Measurements from ENCODE around the gene FAM163A.
"Not testable (repeated sequence)": the region's sequence is repeated elsewhere in the genome, so short reads cannot be mapped to it uniquely, and the experiment has no call there.

The FAM163A gene

DNA sequence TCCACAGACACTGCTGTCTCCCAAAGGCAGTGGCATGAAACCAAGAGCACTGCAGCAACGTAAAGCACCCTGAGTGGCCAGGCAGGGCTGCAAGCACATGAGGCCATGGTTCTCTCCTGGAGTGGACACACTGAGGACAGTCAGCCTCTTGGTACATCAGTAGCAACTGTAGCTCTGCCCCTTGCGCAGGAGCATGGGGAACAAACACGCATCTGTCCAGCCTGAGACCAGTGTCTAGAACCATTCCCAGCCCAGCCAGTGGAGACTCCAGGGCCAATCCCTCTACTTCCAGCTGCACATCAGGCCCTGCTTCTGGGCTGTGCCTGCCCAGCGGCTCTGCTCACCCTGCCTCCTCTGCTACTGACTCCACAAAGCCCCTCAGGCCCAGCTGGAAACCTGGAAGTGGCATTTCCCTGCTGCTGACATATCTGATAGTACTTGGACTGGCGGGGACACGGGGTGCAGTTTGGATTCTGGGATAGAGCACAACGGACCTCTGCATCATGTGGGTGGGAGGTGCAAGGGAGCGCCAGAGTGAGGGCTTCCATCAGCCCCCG lies 85.5 kb downstream of the FAM163A start:
- H3K27me3 ChIP-seq (ENCODE audit: insufficient read depth, low read length), result no peaks in the 10 kb centered on the region
- no peak overlapping the region for H3K9ac ChIP-seq (ENCODE audit: low read depth, low read length)
- no peak overlapping the region for H3K4me3 ChIP-seq (ENCODE audit: low read length)
- no peaks in the 10 kb centered on the region for H3K9me3 ChIP-seq (ENCODE audit: insufficient read depth, low read depth, low read length)
- H3K4me1 ChIP-seq (ENCODE audit: insufficient read depth, low read length), result no peaks in the 10 kb centered on the region
- no peaks in the 10 kb centered on the region for H3K36me3 ChIP-seq (ENCODE audit: insufficient read depth, low read length)
- 95% methylated on average over 9 of the region's 9 CpGs for WGBS
- H3K27ac ChIP-seq (ENCODE audit: low read depth, low read length), result no peak overlapping the region

DNA sequence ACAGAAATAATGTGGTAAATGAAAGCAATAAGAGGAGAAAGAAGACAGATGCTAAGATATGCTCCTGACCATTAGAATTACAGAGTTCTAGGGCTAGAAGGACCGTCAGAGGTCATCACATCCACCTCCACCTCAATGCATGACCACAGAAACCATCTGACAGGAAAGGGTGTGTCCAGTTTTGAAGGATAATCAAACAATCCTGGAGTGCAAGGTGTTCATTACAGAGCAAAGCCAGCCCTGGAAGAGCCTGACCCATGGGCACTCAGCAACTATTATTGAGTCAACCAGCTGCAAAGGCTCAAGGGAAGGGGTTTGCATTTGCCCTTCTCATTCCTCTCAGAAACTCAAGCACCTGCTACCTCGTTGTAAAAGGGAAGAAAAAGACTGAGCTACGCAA lies 88.1 kb downstream of the FAM163A start:
- Histone ChIP-seq H3K27ac (ENCODE audit: low read depth, low read length) (no peak overlapping the region), H3K9ac (ENCODE audit: low read depth, low read length) (no peak overlapping the region)
- 88% methylated on average over 3 of the region's 3 CpGs for WGBS

DNA sequence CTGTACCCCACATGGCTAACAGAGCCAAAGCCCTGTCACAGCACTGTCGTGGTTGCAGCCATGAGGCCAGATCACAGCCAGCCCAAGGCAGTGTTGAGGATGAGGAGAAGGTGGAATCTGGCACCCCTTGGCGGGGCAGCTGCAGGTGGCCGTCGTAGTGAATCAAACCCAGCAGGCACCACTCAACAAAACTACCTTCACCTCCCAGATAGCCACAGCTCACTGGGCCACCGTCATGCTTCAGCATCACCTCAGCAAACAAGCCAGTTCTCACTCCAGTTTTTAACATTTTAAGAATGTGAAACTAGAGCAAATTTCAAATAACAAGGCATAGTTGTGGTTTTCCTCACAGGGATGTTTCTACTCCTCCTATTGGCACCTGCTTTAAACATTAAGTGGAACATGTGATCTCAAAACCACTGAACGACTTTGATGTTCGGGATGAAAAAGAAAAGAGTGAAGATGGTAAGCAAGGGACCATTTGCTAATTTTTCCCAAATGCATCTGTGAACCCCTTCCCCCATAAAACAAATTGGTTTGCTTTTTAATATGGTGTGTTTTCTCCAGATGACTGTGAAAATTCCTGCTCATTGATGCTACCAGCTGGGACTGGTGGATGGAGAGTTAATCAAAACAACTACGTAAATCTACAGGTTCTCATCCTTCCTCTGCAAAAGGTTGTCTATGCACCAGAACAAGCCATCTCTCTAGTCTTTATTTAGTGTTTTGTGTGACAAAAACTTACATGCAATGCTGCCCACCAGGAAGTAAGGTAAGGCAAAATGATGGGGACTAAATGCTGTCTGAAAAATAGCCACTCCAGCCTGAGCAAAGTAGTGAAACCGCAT lies 89.0 kb downstream of the FAM163A start:
- no peak overlapping the region for H3K4me3 ChIP-seq (ENCODE audit: low read length)
- H3K27ac ChIP-seq (ENCODE audit: low read depth, low read length), result no peak overlapping the region
- peaks cover 7% of the 10 kb centered on the region; the same call in 1 of the 2 replicates for H3K4me1 ChIP-seq (ENCODE audit: insufficient read depth, low read length)
- H3K27me3 ChIP-seq (ENCODE audit: insufficient read depth, low read length), result no peaks in the 10 kb centered on the region
- no peak overlapping the region for H3K9ac ChIP-seq (ENCODE audit: low read depth, low read length)
- H3K9me3 ChIP-seq (ENCODE audit: insufficient read depth, low read depth, low read length), result no peaks in the 10 kb centered on the region
- no peaks in the 10 kb centered on the region for H3K36me3 ChIP-seq (ENCODE audit: insufficient read depth, low read length)
- WGBS, result 68% methylated on average over 7 of the region's 9 CpGs

More for the DNA sequence above, 88.1 kb downstream of the FAM163A start:
- Histone ChIP-seq H3K4me1 (ENCODE audit: insufficient read depth, low read length) (peaks cover 7% of the 10 kb centered on the region; the same call in 1 of the 2 replicates), H3K27me3 (ENCODE audit: insufficient read depth, low read length) (no peaks in the 10 kb centered on the region), H3K36me3 (ENCODE audit: insufficient read depth, low read length) (no peaks in the 10 kb centered on the region), H3K9me3 (ENCODE audit: insufficient read depth, low read depth, low read length) (no peaks in the 10 kb centered on the region), H3K4me3 (ENCODE audit: low read length) (no peak overlapping the region)

DNA sequence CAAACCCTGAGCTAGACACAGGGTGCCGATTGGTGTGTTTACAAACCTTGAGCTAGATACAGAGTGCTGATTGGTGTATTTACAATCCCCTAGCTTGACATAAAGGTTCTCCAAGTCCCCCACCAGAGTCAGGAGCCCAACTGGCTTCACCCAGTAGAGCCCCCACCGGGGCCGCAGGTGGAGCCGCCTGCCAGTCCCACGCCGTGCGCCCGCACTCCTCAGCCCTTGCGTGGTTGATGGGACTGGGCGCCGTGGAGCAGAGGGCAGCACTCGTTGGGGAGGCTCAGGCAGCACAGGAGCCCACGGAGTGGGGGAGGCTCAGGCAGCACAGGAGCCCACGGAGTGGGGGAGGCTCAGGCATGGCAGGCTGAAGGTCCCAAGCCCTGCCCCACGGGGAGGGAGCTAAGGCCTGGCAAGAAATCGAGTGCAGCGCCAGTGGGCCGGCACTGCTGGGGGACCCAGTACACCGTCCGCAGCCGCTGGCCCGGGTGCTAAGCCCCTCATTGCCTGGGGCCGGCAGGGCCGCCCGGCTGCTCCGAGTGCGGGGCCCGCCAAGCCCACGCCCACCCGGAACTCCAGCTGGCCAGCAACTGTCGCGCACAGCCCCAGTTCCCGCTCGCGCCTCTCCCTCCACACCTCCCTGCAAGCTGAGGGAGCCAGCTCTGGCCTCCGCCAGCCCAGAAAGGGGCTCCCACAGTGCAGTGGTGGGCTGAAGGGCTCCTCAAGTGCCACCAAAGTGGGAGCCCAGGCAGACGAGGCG lies 93.8 kb downstream of the FAM163A start:
- 96% methylated on average over 38 of the region's 38 CpGs for WGBS
- H3K4me1 ChIP-seq (ENCODE audit: insufficient read depth, low read length); H3K27me3 ChIP-seq (ENCODE audit: insufficient read depth, low read length); H3K27ac ChIP-seq (ENCODE audit: low read depth, low read length); H3K9me3 ChIP-seq (ENCODE audit: insufficient read depth, low read depth, low read length); H3K4me3 ChIP-seq (ENCODE audit: low read length); H3K9ac ChIP-seq (ENCODE audit: low read depth, low read length): not testable (repeated sequence)
- H3K36me3 ChIP-seq (ENCODE audit: insufficient read depth, low read length), result peaks cover 12% of the 10 kb centered on the region

DNA sequence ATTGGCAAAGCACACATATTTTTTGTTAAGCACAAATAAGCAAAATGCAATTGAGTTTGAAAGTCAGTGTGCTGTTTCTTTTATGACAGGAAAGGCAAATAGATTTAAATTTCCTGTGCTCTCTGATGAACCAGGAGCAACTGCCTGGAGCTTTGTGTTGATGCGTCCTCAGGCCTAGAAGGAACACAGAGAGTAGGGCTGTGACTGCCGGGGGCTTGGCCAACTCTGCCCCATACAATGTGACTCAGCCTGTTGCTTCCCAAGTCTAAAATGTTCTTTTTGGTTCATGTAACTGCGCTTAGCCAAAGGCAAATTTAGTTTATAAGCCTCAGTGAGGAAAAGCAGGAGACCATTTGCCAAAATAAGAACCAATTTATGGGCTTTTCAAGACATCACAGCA lies 97.0 kb downstream of the FAM163A start:
- no peak overlapping the region for H3K27ac ChIP-seq (ENCODE audit: low read depth, low read length)
- H3K4me3 ChIP-seq (ENCODE audit: low read length), result no peak overlapping the region
- no peaks in the 10 kb centered on the region for H3K4me1 ChIP-seq (ENCODE audit: insufficient read depth, low read length)
- WGBS, result over 99% methylated on average over 3 of the region's 3 CpGs
- no peak overlapping the region for H3K9ac ChIP-seq (ENCODE audit: low read depth, low read length)
- no peaks in the 10 kb centered on the region for H3K9me3 ChIP-seq (ENCODE audit: insufficient read depth, low read depth, low read length)
- H3K27me3 ChIP-seq (ENCODE audit: insufficient read depth, low read length), result no peaks in the 10 kb centered on the region
- H3K36me3 ChIP-seq (ENCODE audit: insufficient read depth, low read length), result peaks cover 19% of the 10 kb centered on the region

DNA sequence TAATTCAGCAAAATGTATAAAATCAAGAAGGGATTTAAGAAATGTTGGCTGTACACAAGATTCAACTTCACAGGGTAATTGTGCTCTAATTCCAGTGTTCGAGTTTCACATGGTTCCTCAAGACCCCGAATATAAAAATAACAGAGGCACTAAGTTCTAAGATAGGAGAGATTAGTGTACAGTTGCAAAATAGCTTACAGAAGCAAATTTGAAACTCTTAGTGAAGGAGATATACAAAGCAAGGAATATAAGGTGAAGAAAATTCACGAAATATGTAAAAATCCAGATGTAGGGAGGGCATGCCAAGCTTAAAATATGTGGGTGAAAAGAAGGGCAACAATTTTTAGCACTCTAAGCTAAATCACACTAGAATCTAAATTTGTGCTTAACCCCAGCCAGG lies 105.1 kb downstream of the FAM163A start:
- 96% methylated on average over 3 of the region's 3 CpGs for WGBS
- Histone ChIP-seq H3K36me3 (ENCODE audit: insufficient read depth, low read length) (peaks cover 74% of the 10 kb centered on the region), H3K9me3 (ENCODE audit: insufficient read depth, low read depth, low read length) (no peaks in the 10 kb centered on the region), H3K9ac (ENCODE audit: low read depth, low read length) (no peak overlapping the region), H3K4me1 (ENCODE audit: insufficient read depth, low read length) (no peaks in the 10 kb centered on the region), H3K27me3 (ENCODE audit: insufficient read depth, low read length) (no peaks in the 10 kb centered on the region), H3K4me3 (ENCODE audit: low read length) (no peak overlapping the region), H3K27ac (ENCODE audit: low read depth, low read length) (no peak overlapping the region)

DNA sequence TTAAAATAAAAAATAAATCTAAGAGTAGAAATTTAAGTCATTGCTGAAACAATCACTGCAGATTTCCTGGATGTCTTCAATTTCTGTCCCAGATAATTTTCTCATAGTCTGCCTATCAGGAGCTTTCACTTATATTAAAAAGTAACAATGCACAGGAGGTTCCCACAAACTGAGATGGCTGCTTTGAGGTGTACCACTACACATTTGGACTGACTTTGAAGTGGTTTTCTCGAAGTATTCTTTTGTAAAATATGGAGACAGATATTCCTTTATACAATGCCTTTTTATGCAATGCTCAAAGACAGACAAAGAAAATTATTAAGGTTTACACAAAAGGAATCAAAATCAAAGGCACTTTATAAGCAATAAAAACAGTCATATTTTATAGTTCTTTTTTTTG lies 110.0 kb downstream of the FAM163A start:
- no peaks in the 10 kb centered on the region for H3K4me1 ChIP-seq (ENCODE audit: insufficient read depth, low read length)
- WGBS, result no CpG with 5 or more reads among the region's 1 CpG
- no peak overlapping the region for H3K9ac ChIP-seq (ENCODE audit: low read depth, low read length)
- no peaks in the 10 kb centered on the region for H3K9me3 ChIP-seq (ENCODE audit: insufficient read depth, low read depth, low read length)
- no peak overlapping the region for H3K27ac ChIP-seq (ENCODE audit: low read depth, low read length)
- H3K27me3 ChIP-seq (ENCODE audit: insufficient read depth, low read length), result no peaks in the 10 kb centered on the region
- no peak overlapping the region for H3K4me3 ChIP-seq (ENCODE audit: low read length)
- peaks cover 60% of the 10 kb centered on the region for H3K36me3 ChIP-seq (ENCODE audit: insufficient read depth, low read length)

DNA sequence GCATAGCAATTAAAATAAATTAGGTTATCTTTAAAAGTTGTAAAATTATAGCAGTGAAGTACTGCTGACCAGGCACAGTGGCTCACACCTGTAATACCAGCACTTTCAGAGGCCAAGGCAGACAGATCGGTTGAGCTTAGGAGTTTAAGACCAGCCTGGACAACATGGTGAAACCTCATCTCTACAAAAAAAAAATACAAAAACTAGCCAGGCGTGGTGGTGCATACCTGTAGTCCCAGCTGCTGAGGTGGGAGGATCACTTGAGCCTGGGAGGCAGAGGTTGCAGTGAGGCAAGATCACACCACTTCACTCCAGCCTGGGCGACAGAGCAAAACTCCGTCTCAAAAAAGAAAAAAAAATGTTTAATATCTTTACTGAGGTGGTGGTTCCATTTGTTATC lies 112.7 kb downstream of the FAM163A start:
- H3K4me3 ChIP-seq (ENCODE audit: low read length), result not testable (repeated sequence)
- 100% methylated on average over 1 of the region's 4 CpGs for WGBS
- H3K36me3 ChIP-seq (ENCODE audit: insufficient read depth, low read length), result peaks cover 38% of the 10 kb centered on the region

DNA sequence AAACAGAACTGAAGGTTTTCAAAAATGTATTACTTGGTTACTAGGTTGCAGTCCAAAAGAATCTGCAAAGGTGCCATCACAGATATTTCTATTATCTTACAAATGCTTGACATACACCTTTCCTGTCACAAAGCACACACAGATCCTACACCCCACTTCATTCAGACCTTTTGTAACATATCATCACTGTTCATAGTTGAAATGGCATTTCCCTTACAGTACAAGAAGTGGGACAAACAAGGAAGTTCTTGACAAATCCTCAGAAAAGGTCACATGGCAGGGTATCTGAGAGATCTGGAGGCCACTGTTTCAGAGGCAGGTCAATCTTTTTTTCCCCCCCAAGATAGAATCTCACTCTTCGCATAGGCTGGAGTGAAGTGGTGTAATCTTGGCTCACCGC lies 113.2 kb downstream of the FAM163A start:
- Histone ChIP-seq H3K4me1 (ENCODE audit: insufficient read depth, low read length) (no peaks in the 10 kb centered on the region), H3K9ac (ENCODE audit: low read depth, low read length) (no peak overlapping the region), H3K9me3 (ENCODE audit: insufficient read depth, low read depth, low read length) (no peaks in the 10 kb centered on the region), H3K27me3 (ENCODE audit: insufficient read depth, low read length) (no peaks in the 10 kb centered on the region), H3K27ac (ENCODE audit: low read depth, low read length) (no peak overlapping the region), H3K36me3 (ENCODE audit: insufficient read depth, low read length) (peaks cover 33% of the 10 kb centered on the region), H3K4me3 (ENCODE audit: low read length) (no peak overlapping the region)
- 96% methylated on average over 2 of the region's 2 CpGs for WGBS

More for the DNA sequence above, 112.7 kb downstream of the FAM163A start:
- not testable (repeated sequence) for H3K9me3 ChIP-seq (ENCODE audit: insufficient read depth, low read depth, low read length); H3K9ac ChIP-seq (ENCODE audit: low read depth, low read length); H3K4me1 ChIP-seq (ENCODE audit: insufficient read depth, low read length); H3K27ac ChIP-seq (ENCODE audit: low read depth, low read length); H3K27me3 ChIP-seq (ENCODE audit: insufficient read depth, low read length)

DNA sequence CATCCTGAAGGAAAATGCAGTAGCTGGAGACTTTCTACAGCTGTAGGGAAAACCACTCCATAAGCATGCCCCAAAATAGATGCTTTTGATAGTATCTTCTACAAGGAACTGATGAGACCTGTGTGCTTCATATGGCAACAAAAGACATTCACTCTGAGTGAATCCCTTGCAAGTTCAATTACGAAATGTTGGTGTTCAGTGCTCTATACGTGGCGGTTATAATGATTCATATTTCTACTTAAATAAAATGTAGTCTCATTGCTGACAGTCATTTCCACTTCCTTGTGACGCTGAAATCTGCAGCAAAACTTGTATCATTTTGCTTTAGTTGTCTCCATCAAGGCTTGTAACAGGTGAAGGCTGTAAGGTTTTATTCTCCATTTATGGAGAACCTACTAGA lies 113.9 kb downstream of the FAM163A start:
- Histone ChIP-seq H3K4me1 (ENCODE audit: insufficient read depth, low read length) (no peaks in the 10 kb centered on the region), H3K36me3 (ENCODE audit: insufficient read depth, low read length) (peaks cover 36% of the 10 kb centered on the region), H3K4me3 (ENCODE audit: low read length) (no peak overlapping the region), H3K27me3 (ENCODE audit: insufficient read depth, low read length) (no peaks in the 10 kb centered on the region), H3K9ac (ENCODE audit: low read depth, low read length) (no peak overlapping the region), H3K9me3 (ENCODE audit: insufficient read depth, low read depth, low read length) (no peaks in the 10 kb centered on the region), H3K27ac (ENCODE audit: low read depth, low read length) (no peak overlapping the region)
- 96% methylated on average over 3 of the region's 4 CpGs for WGBS

DNA sequence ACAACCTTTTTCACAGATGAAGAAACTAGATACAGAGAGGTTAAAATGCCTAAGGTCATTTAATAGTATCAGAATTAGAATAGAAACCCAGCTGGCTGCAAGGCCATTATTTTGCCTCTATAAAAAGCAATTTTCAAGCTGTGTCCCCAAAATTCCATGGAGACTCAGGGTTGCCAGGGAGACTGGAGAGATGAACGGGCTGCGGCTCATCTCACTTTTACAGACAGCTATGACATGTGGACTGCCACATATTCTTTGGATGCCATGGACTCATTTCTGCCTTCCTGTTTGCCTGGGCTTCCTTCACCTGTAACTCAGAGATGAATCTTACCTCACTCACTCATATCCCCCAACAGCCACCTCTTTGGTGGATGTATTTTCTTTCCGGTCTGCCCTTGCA lies 117.6 kb downstream of the FAM163A start:
- Histone ChIP-seq H3K27ac (ENCODE audit: low read depth, low read length) (no peak overlapping the region), H3K36me3 (ENCODE audit: insufficient read depth, low read length) (peaks cover 57% of the 10 kb centered on the region), H3K27me3 (ENCODE audit: insufficient read depth, low read length) (no peaks in the 10 kb centered on the region), H3K4me3 (ENCODE audit: low read length) (no peak overlapping the region), H3K4me1 (ENCODE audit: insufficient read depth, low read length) (no peaks in the 10 kb centered on the region), H3K9ac (ENCODE audit: low read depth, low read length) (no peak overlapping the region), H3K9me3 (ENCODE audit: insufficient read depth, low read depth, low read length) (no peaks in the 10 kb centered on the region; the same call in 1 of the 2 replicates)
- 96% methylated on average over 2 of the region's 3 CpGs for WGBS

Data from HUES64 (cell line).